Measurements from ENCODE around the gene FKBP5.
"Not testable (repeated sequence)": the region's sequence is repeated elsewhere in the genome, so short reads cannot be mapped to it uniquely, and the experiment has no call there.

The FKBP5 gene

DNA sequence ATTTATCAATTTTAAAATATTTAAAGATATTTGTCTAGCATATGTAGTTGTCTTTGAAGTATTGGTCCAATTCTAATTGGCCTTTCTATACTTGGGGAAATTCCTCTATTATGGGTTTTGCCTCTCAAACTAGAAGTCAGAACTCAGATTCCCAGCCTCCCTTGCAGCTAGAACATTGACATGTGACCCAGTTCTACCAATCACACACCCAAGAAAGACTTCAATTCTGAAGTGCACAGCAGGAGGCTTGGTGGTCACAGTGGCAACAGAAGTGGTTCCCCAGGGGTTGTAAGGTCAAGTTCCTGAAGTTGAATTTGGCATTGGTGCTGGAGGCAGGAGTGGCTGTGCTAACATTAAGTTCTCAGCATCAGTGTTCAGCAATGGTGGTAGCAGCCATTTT is 14.8 kb upstream of the FKBP5 start:
- no peak overlapping the region for H3K4me3 ChIP-seq (ENCODE audit: low read depth, low read length)
- TF ChIP-seq CTCF (IDR thresholded peaks at IDR 0.05; ENCODE audit: low read depth, low read length): no peak

- no peak overlapping the region for H3K4me3 ChIP-seq (ENCODE audit: low read depth, low read length)
- TF ChIP-seq CTCF (IDR thresholded peaks at IDR 0.05; ENCODE audit: low read depth, low read length): no peak
These were observed 10.1 kb upstream of the FKBP5 start for GRCh38 chr6:35698858-35699257.

DNA sequence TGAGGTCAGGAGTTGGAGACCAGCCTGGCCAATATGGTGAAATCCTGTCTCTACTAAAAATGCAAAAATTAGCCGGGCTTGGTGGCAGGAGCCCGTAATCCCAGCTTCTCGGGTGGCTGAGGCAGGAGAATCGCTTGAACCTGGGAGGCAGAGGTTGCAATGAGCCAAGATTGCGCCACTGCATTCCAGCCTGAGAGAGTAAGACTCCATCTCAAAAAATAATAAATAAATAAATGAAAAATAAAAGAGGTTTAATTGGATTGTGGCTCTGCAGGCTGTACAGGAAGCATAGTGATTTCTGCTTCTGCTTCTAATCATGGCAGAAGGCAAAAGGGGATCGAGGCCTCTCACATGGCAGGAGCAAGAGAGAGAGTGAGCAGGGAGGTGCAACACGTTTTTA is 9.7 kb upstream of the FKBP5 start:
- not testable (repeated sequence) for H3K4me3 ChIP-seq (ENCODE audit: low read depth, low read length)

- no peak for TF ChIP-seq CTCF (IDR thresholded peaks at IDR 0.05; ENCODE audit: low read depth, low read length)
- no peak overlapping the region for H3K4me3 ChIP-seq (ENCODE audit: low read depth, low read length)
These were observed 5.7 kb upstream of the FKBP5 start for GRCh38 chr6:35694462-35694861.

DNA sequence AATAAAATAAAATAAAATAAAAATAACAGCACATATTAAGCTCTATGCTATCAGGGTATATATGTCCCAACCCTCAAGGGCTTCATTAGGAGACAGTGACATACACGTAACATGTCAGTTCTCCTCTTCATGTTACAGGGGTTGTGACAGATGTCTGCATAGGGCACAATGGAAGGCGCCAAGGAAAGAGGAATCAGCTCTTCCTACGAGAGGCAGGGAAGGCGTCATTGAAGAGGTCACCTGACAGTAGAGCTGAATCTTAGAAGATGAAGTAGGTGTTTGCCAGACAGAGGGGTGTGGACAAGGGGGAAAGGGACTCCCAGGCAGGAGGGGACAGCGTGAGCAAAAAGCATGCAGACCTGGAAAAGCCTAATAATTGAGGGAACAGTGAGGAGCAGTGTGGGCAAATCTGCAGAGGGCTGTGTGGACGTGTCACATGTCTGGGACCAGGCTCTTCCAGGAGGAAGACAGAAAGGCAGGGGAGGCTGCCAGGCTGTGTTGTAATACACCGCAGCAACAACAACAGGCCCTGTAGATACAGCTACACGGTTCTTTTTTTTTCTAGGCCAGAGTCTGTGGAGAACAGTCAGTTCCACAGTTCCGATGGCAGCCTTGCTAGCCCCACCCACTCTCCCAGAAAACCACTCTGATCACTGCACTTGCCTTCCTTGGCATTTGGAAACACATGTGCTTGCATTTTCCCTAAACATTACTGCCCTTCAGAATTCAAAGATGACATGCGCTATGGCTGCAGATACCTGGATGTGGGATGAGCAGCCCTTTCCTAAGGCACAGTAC is 2.5 kb upstream of the FKBP5 start:
- H3K4me3 ChIP-seq (ENCODE audit: low read depth, low read length): no peak overlapping the region
- TF ChIP-seq CTCF (IDR thresholded peaks at IDR 0.05; ENCODE audit: low read depth, low read length): no peak

DNA sequence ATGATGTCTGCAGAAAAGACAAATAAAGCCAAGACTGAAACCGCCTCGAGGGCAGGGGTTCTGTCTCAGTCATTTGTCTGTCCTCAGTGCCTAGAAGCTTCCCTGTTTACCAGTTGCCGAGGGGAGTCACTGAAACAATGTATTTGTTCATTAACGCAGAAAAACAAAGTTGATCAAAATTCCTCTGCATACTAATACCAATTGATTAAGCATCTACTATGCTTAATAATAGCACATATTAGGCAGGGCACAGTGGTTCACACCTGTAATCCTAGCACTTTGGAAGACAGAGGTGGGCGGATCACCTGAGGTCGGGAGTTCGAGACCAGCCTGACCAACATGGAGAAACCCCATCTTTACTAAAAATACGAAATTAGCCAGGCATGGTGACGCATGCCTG is 1.8 kb upstream of the FKBP5 start:
- TF ChIP-seq CTCF (IDR thresholded peaks at IDR 0.05; ENCODE audit: low read depth, low read length): no peak

DNA sequence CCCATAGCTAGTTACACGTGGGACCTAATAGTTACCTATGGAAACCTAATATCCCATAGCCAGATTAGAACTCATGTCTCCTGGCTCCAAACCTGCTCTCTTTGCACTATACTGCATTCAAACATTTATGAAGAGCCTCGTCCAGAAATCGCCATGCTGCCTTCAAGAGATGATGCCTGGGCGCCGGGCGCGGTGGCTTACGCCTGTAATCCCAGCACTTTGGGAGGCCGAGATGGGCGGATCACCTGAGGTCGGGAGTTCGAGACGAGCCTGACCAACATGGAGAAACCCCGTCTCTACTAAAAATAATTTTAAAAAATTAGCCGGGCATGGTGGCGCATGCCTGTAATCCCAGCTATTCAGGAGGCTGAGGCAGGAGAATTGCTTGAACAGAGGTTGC is 1.3 kb upstream of the FKBP5 start:
- not testable (repeated sequence) for H3K4me3 ChIP-seq (ENCODE audit: low read depth, low read length)

More for the DNA sequence above, 1.8 kb upstream of the FKBP5 start:
- no peak overlapping the region for H3K4me3 ChIP-seq (ENCODE audit: low read depth, low read length)

GRCh38 chr6:35687658-35688604 is 784 bp downstream of the FKBP5 start:
- H3K4me3 ChIP-seq (ENCODE audit: low read depth, low read length): peak overlapping the region; percentile 68
- no peak for TF ChIP-seq CTCF (IDR thresholded peaks at IDR 0.05; ENCODE audit: low read depth, low read length)

All from WI38 (cell line).